Suprapubic skin (tissue), 3 donors: ENCODE data around the gene CHN1.

Experiments used
- POLR2AphosphoS5 ChIP-seq, 3 donors: sonication (generic); formaldehyde crosslinking; IDR thresholded peaks; one replicate each; pipeline ENCODE4 v1.6.1; 2017; ENCODE audit warnings: antibody characterized with exemption in 3 of 3
- TF ChIP-seq, protein P1 (sequence below), 2 donors: fragments of 200-600 bp in 1 of 2; fragments of 450-650 bp in 1 of 2; sonication (generic) in 1 of 2; IDR thresholded peaks; one replicate each; pipeline ENCODE4 v1.5.1; 2016 to 2019; ENCODE audit warnings: antibody characterized with exemption in 2 of 2, mild to moderate bottlenecking in 1 of 2, moderate library complexity in 1 of 2

DNA sequence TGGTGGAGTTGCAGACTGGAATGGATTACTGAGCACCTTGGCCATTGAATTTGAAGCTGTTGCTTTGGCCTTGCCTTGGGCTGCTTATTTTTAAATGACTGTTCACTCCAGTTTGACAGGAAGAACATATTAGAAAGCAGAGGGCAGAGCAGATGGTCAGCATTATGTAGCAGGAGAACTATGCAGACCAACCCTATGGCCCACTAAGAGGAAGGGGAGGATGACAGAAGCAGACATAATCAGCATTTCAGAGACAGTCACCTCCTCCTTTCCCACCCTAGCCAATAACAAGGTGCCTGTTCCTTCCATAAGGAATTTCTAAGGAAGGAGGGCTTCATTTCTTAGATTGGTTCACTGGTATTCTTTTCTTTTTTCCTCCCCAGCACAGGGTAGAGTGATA is 243.3 kb downstream of the CHN1 start:
- TF ChIP-seq, protein P1, sequence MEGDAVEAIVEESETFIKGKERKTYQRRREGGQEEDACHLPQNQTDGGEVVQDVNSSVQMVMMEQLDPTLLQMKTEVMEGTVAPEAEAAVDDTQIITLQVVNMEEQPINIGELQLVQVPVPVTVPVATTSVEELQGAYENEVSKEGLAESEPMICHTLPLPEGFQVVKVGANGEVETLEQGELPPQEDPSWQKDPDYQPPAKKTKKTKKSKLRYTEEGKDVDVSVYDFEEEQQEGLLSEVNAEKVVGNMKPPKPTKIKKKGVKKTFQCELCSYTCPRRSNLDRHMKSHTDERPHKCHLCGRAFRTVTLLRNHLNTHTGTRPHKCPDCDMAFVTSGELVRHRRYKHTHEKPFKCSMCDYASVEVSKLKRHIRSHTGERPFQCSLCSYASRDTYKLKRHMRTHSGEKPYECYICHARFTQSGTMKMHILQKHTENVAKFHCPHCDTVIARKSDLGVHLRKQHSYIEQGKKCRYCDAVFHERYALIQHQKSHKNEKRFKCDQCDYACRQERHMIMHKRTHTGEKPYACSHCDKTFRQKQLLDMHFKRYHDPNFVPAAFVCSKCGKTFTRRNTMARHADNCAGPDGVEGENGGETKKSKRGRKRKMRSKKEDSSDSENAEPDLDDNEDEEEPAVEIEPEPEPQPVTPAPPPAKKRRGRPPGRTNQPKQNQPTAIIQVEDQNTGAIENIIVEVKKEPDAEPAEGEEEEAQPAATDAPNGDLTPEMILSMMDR (IDR thresholded peaks at IDR 0.05) = no peak
- TF ChIP-seq POLR2AphosphoS5 (IDR thresholded peaks at IDR 0.05) = no peak
